ENCODE measurements around the gene SHBG. TPM values are rescaled to one million over a fixed set of nuclear protein-coding genes. Genes with fewer than 3 reads are reported as not detected.

Gene SHBG
- total and polyA plus RNA-seq, 8 donors: 0.16 to 0.82 (median 0.23) TPM; not detected in 3

DNA sequence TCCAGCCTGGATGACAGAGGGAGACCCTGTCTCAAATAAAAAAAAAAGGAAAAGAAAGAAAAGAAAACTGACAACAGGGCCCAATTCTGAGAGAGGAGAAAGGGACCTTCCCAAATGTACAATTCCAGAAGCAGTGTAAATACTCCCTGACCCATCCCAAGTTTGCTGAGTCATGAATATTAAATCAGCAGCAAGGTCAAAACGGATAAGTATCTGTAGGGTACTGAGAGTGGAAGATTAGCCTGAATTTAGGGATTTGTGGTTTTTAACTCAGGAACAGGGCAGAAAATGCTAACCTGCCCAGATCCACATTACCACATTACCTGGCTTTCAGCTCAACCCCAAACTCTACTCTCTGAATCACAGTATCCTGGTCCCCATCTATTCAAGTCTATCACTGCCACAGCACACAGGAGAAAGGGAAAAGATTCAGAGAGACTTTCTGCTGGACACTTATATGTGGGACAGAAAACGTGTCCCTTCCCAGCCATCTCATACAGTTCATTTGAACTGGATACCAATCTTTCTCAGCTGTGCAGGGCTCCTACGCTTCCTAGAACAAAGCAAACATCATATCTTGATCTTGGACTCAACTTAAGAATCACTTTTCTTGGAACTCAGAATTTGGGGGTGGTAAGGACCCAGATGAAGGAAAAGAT is 18.2 kb upstream of the SHBG start:
- TF ChIP-seq, protein P1, sequence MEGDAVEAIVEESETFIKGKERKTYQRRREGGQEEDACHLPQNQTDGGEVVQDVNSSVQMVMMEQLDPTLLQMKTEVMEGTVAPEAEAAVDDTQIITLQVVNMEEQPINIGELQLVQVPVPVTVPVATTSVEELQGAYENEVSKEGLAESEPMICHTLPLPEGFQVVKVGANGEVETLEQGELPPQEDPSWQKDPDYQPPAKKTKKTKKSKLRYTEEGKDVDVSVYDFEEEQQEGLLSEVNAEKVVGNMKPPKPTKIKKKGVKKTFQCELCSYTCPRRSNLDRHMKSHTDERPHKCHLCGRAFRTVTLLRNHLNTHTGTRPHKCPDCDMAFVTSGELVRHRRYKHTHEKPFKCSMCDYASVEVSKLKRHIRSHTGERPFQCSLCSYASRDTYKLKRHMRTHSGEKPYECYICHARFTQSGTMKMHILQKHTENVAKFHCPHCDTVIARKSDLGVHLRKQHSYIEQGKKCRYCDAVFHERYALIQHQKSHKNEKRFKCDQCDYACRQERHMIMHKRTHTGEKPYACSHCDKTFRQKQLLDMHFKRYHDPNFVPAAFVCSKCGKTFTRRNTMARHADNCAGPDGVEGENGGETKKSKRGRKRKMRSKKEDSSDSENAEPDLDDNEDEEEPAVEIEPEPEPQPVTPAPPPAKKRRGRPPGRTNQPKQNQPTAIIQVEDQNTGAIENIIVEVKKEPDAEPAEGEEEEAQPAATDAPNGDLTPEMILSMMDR (IDR thresholded peaks at IDR 0.05): no peak
- no peaks in the 10 kb centered on the region for H3K27me3 ChIP-seq
- intact Hi-C loops (cut with DNase I): no loop called here
- no peaks in the 10 kb centered on the region for H3K9me3 ChIP-seq
- no peak for DNase-seq
- FAIRE-seq: no peak
- WGBS, 2 donors: 28 to 32% methylated on average over 3 of the region's 3 CpGs
- H3K27ac ChIP-seq: no peak overlapping the region
- H3K4me1 ChIP-seq: peaks cover 10 to 23% (median 19%) of the 10 kb centered on the region in 3 donors
- H3K36me3 ChIP-seq: no peaks in the 10 kb centered on the region
- H3K4me3 ChIP-seq: no peak overlapping the region
- ATAC-seq: no peak

DNA sequence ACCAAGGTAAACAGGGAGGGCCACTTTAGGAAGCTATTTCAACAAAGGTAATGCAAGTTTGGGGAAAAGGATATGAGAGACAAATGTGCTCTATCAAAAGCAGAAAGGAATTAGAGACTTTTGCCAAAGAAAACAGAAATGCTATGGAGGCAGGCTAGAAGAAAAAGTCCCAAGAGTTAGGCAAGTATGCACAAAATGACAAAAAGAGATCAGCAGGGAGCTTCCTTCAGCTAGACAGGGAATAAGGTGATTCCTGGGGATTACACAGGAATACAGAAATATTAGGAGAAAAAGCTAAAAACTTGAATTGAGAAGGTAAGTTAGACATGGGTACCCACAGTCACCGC is 17.7 kb upstream of the SHBG start:
- H3K4me1 ChIP-seq: peaks cover 10 to 23% (median 19%) of the 10 kb centered on the region in 3 donors
- no peak for FAIRE-seq
- 93 to 94% methylated on average over 1 of the region's 1 CpG for WGBS, 2 donors

DNA sequence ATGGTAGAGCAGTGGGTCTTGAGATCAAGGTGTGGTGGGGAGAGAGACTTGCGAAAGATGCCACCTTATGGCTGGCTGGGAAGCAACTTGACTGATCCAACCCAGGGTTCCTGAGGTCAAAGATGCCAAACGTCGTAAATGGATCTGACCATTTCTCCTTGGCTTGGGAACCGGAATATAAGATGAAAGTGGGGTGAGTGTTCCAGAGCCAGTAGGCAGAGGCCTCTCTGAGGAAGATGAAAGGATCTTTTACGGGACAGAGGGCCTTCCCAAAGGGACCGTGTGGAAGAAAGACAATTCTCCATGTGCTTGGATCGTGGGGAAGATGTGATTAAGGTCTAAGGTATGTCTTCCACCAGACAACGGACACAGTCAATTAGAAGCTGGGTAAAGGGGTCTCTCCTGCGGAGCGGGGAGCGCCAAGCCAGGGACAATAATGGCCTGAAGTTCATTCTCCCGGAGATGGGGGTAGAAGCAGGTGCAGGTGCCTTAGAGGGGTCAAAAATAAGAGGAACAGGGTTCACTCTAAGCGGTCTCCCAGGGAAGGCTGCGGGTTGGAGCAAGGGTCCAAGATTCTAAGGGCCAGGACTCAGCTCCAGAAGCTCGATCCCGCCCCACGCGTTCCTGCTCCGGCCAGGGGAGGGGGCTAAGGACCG is 16.0 kb upstream of the SHBG start:
- no peak for DNase-seq
- no peak for FAIRE-seq
- no peaks in the 10 kb centered on the region for H3K9me3 ChIP-seq
- intact Hi-C loops (cut with DNase I): no loop called here
- 2 to 3% methylated on average over 20 of the region's 20 CpGs for WGBS, 2 donors
- TF ChIP-seq, protein P1 (IDR thresholded peaks at IDR 0.05): no peak
- H3K4me1 ChIP-seq: peaks cover 10 to 23% (median 19%) of the 10 kb centered on the region in 3 donors
- H3K4me3 ChIP-seq: peak overlapping the region; percentile 51 to 80 (median 72)
- no peaks in the 10 kb centered on the region for H3K27me3 ChIP-seq
- no peak for ATAC-seq
- peak overlapping the region; percentile 52 to 89 (median 84) for H3K27ac ChIP-seq
- no peaks in the 10 kb centered on the region for H3K36me3 ChIP-seq

More for the DNA sequence above, 17.7 kb upstream of the SHBG start:
- Histone ChIP-seq H3K27me3 (no peaks in the 10 kb centered on the region), H3K9me3 (no peaks in the 10 kb centered on the region), H3K4me3 (no peak overlapping the region), H3K36me3 (no peaks in the 10 kb centered on the region), H3K27ac (no peak overlapping the region)
- intact Hi-C loops (cut with DNase I): no loop called here
- DNase-seq: no peak
- TF ChIP-seq, protein P1 (IDR thresholded peaks at IDR 0.05): no peak
- no peak for ATAC-seq

DNA sequence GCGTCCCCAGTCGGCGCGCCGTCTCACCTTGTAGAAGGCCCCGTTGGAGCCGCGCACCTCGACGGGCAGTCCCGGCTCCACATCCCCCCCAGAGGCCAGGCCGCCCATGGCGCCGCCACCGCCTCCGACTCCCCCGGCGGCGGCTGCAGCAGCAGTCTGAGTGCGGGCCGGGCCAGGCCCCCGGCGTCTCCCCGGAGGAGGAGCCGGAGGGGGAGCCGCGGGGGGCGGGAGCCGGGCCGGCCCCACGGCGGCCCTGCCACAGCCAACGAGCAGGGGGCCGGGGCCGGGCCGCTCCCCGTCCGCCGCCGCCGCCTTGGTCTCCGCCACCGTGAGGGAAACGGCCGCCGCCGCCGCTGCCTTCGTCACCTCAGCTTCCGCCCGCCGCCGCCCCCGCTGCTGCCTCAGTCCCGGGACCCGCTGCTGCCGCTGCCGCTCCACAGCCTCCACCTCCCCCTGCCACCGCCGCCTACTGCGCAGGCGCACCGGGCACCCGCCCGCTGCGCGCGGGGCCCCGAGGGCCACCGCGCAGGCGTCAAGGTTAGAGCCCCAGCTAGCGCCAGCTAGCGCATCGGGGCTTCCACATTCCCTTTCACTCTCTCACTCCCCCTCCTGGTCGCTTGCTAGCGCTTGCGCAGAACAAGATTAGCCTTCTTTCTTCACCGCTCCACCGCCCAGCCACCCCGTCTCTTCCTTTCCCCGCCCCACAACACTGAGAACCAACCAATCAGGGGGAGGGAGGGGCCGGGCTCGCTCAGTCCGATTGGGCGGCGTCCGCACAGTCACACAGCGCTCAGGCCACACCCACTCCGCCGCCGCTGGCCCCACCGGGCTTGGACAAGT is 15.3 kb upstream of the SHBG start, which contains the start of gene FXR2:
Gene FXR2 (minus strand): TSS at position 473 of the 840 bp plus-strand sequence. CDS start 365 bp downstream, at position 108.
- ATAC-seq: peak; percentile 93 to 98 (median 94)
- Histone ChIP-seq H3K4me3 (peak within 1 kb of the TSS; percentile 51 to 80 (median 72)), H3K4me1 (peaks cover 10 to 23% (median 19%) of the 10 kb centered on the region in 3 donors), H3K36me3 (no peaks in the 10 kb centered on the region), H3K9me3 (no peaks in the 10 kb centered on the region), H3K27ac (peak within 1 kb of the TSS; percentile 75 to 89 (median 84)), H3K27me3 (no peaks in the 10 kb centered on the region)
- WGBS, 2 donors: 0 to 1% methylated on average over 48 to 93 of the region's 93 CpGs
- DNase-seq: peak; percentile 97 to 100 (median 100)
- intact Hi-C loops (cut with DNase I): no loop called here
- TF ChIP-seq, protein P1 (IDR thresholded peaks at IDR 0.05): peak; percentile 29 to 63 (median 52)
- peak; percentile 95 for FAIRE-seq

Measured in pancreas (tissue), 10 donors.